Activated CD8-positive, alpha-beta memory T cell treated with anti-CD3 and anti-CD28 coated beads, Interleukin-2, amount 50 U/mL, for 1 hour (primary cell): ENCODE data around the gene PEAK1.

Source experiments
- DNase-seq: peaks from one replicate; pipeline ENCODE4 v3.0.0-alpha.2; 2020; ENCODE audit errors: extremely low read depth

The PEAK1 gene

GRCh38 chr15:77419836-77420609 is at the start of gene PEAK1:
Gene PEAK1, minus strand, starts transcription at chr15:77420104. Its CDS starts 238,178 bp downstream, at chr15:77181926.
- peak; percentile 96 for DNase-seq

GRCh38 chr15:77468896-77469295 is 49.0 kb upstream of the PEAK1 start:
- DNase-seq: no peak

GRCh38 chr15:77466521-77466920 is 46.6 kb upstream of the PEAK1 start:
- DNase-seq: no peak

DNA sequence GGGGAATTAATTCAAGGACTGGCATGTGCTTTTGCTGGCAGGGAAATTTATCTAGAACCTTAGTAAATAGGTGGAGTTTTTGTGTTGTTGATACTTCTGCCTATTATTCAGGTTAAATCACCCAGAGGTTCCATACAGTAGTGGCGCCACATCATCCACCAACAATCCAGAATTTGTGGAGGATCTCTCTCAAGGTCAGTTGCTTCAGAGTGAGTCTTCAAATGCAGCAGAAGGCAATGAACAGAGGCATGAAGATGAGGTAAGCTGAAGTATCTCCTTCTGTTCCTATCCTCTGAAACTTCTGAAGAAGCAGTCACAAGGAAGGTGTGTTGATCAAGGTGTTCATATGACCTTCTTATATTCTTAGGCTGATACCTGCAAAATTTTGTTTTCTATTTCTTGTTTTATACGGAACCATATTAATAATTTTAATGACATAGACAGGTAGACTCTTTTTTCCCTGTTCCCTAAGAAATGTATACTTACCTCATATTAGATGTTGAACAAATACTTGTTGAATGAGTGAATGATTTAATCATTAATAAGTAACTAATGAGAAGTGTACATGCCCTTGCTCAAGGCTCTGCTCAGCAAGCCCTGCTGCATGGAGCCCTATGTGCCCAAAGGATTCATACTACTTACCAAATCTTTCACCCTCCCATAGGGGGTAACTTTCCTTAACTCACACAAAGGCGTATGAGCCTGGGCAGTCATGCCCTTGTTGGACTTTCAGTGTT is 44.4 kb upstream of the PEAK1 start:
- DNase-seq: no peak

GRCh38 chr15:77461486-77461885 is 41.6 kb upstream of the PEAK1 start:
- DNase-seq: no peak

DNA sequence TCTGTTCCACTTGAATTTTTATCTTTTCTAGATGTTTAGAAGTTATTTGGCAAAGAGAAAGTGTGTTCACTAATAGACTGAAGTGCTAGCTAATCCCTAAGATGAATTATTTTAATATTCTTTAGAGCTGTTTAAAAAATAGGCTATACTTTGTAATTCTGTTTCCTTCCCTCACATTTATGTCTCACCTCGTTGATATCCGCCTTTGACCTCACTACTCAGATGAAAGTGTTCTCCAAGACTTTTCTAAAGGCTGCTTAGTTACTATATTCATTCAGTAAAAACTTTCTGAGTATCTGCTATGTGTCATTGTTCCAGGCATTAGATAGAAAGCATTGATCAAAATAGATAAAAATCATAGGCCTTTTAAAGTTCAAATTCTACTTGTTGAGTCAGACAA is 39.1 kb upstream of the PEAK1 start:
- no peak for DNase-seq

DNA sequence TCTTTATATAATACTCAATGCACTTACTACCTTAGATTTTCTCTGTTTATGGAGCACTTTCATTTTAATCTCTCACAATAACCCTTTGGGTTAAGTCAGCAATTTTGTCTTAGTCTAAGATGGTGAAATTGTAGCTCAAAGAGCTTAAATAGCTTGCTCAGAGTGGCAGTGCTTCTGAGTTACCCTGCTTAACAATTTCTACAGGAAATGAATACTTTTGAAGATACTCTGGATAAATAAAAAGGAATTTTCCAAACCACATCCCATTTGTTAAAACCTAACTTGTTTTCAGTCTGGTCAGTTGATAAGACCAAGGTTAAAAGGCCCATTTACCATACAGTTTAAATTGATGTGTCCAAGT is 38.0 kb upstream of the PEAK1 start:
- DNase-seq: no peak

DNA sequence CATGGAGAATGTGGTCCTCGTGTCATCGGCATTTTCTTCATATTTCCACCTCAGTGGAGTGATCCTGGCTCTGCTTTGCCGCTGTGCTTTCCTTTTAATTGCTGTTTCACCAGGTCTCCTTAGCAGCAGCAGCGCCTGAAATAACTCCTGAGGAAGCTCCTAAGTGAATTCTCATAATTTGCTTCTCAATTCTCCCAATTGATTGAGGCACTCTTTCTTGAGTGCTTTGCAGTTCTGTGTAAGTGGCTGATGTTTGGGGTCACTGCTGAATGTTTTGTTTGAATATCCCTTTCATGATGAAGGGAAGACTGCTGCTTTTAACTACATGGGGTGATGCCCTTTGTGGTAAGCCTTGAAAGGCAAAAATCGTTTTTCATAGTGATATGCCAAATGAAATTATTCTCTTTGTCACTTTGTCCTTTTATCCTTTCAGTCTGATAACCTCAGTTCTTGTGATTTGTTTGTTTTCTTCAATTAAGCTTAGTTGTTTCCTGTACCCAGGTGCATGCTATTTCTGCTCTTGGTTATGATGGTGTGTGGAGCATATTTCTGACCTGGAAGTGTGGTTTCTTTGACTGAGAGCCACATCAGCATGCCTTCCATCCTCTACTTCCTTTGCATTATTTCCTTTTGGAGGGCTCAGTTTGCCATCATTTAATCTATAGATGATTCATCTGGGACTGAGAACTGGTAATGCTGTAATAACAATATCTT is 37.4 kb upstream of the PEAK1 start:
- no peak for DNase-seq

DNA sequence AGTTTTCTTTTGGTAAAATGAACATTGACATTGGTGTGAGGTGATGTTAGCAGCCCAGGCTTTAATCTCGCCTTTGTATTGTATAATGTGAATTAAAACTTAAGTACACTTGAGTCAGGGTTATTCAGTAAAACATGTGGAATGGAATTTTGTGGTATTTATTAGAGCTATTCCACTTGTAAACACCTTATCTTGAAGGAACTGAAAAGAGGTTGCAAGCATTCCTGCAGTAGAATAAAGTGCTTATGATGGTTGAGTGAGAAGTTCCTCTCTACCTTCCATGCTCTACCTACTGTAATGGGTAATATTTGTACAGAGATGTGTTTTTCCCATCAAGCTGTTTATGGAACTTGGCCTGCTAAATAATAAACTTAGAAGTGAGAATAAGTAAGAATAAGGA is 36.8 kb upstream of the PEAK1 start:
- no peak for DNase-seq

DNA sequence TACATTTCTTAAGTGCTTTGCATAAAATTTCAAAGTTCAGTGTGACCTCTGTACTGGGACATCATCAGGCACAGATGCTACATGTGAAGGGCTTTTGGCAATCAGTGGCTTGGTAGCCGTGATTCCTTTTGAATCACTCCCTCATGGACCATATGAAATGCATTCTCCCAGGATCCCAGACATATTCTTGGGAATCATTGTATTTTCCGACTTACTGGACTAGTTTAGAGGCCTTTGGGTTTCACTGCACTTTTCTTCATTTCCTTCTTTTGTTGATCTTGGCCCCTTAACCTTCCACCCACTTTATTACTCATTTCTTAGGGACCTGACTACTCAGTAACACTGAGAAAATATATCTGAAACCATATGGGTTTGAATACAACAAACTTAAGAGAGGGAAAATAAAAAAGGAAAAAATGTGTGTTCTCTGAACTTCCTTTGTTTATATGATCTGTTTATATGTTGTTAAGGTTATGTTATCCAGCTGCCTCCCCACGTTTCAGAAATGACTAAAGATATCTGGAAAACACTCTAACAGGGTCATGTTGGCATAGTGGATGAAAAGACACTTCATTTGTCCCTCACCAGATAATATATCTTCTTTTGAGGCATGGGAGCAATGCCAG is 35.9 kb upstream of the PEAK1 start:
- DNase-seq: no peak

- DNase-seq: no peak
Measured at GRCh38 chr15:77454951-77455350, 35.0 kb upstream of the PEAK1 start.

DNA sequence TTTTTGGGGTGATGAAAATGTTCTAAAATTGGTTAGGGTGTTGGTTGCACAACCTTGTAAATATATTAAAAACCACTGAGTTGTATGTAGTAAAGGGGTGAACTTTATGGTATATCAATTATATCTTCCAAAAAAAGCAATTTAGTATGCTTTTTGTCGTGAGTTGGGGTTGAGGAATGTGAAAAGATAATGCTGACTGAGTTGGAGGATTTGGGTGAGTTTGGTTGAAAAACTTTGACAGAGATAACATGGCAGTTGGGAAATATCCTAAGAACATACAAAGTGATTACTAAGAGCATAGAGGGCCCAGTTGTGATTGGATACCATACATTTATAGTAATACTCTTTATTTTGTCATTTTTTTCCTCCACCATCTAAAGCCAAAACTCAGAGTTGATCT is 34.4 kb upstream of the PEAK1 start:
- no peak for DNase-seq

GRCh38 chr15:77446840-77447390 is 27.0 kb upstream of the PEAK1 start:
- no peak for DNase-seq

GRCh38 chr15:77440378-77440999 is 20.6 kb upstream of the PEAK1 start:
- DNase-seq: no peak

- DNase-seq: no peak
Measured at GRCh38 chr15:77437264-77437663, 17.4 kb upstream of the PEAK1 start.

- no peak for DNase-seq
Measured at GRCh38 chr15:77436822-77437221, 16.9 kb upstream of the PEAK1 start.

DNA sequence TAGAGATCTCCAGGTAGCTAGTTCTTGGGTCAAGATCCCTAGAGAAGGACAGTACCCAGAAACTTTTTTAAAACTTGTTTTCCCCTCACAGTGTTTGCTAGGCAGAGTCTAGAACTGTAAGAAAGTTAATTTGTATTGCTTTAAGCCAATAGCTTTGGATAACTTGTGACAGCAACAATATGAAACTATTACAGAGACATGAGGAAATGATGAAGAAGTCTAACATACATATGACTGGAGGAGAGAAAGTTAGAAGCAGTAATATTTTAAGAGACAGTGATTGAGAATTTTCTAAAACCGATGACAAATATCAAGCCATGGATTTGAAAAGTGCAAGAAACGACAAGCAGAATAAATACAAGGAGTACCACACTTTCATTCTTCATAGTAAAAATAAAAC is 10.7 kb upstream of the PEAK1 start:
- no peak for DNase-seq

DNA sequence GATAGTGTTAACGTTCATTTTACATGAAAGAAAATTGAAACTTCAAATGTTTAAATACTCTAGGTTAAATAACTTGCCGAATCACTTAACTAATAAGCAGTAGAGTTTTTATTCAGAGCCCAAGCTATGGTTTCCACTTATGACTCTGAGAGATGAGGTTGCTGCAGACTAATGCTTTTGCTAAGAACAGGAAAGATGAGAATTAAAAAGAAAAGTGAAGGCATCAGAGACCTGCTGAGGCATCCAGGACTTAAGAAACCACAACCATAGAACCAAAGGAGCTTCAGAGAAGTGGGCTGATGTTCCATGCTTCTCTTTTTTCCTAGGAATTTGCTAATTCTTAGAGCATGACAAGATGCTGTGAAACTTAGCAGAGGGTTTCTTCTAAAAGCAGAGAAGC is 10.3 kb upstream of the PEAK1 start:
- no peak for DNase-seq

DNA sequence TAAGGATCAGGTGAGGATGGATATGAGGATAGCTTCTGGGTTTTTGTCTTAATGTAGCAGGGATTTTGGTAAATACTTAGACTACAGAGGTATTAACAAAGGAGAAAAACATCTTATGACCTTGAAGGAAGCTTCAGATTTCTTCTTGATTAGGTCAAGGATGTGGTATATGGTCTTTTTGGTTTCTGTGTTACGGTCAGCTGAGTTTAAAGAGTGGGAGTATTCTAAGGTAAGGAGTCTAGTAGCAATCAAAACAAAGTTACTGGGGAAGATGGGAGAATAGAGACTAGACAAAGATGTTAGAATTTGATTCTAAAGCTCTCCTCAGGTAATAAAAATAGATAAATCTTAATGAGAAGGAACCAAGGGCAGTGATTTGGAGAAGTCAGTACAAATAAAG is 7.0 kb upstream of the PEAK1 start:
- DNase-seq: no peak

DNA sequence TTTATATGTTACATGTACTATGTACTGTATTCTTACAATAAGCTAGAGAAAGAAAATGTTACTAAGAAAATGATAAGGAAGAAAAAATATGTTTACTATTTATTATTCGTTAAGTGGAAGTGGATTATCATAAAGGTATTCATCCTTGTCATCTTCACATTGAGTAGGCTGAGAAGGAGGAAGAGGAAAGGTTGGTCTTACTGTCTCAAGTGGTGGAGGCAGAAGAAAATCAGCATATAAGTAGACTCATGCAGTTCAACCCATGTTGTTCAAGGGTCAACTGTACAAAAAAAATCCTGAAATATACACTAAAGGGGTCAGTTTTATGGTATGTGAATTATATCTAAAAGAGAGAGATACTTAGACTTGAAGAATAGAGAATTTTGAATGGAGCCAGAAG is 6.5 kb upstream of the PEAK1 start:
- DNase-seq: no peak

- DNase-seq: no peak
Measured at GRCh38 chr15:77425104-77425503, 5.2 kb upstream of the PEAK1 start.

GRCh38 chr15:77421370-77421700 is 1.4 kb upstream of the PEAK1 start:
- DNase-seq: no peak
